Germinal center (tissue), 1 donor: ENCODE results near the gene CFAP57.

ENCODE experiments used
- DNase-seq: peaks from one replicate; pipeline ENCODE4 v3.0.0; 2012; ENCODE audit warnings: mixed read lengths, low spot score

CFAP57 gene

GRCh38 chr1:43255438-43256210 is 83.5 kb downstream of the CFAP57 start:
- DNase-seq = no peak

- DNase-seq = no peak
Measured at GRCh38 chr1:43256675-43257570, 84.8 kb downstream of the CFAP57 start.

- DNase-seq = no peak
Measured at GRCh38 chr1:43258370-43258769, 86.2 kb downstream of the CFAP57 start.

- DNase-seq = no peak
Measured at GRCh38 chr1:43265431-43265830, 93.3 kb downstream of the CFAP57 start.

- DNase-seq = no peak
Measured at GRCh38 chr1:43266881-43267280, 94.8 kb downstream of the CFAP57 start.

GRCh38 chr1:43267291-43267805 is 95.2 kb downstream of the CFAP57 start:
- DNase-seq = no peak

GRCh38 chr1:43267818-43268425 is 95.8 kb downstream of the CFAP57 start:
- no peak for DNase-seq

GRCh38 chr1:43269627-43270375 is 97.7 kb downstream of the CFAP57 start, which contains the start of gene TMEM125:
Gene TMEM125 (plus strand): TSS chr1:43269983. CDS start chr1:43272723, 2,740 bp downstream.
- DNase-seq = no peak

- DNase-seq = no peak
Measured at GRCh38 chr1:43270421-43271095, 98.4 kb downstream of the CFAP57 start.

GRCh38 chr1:43271186-43272118 is 99.3 kb downstream of the CFAP57 start:
- DNase-seq = no peak

GRCh38 chr1:43272161-43272560 is 100.0 kb downstream of the CFAP57 start:
- no peak for DNase-seq

- no peak for DNase-seq
Measured at GRCh38 chr1:43272576-43273571, 100.7 kb downstream of the CFAP57 start.

GRCh38 chr1:43273708-43274107 is 101.6 kb downstream of the CFAP57 start:
- no peak for DNase-seq

GRCh38 chr1:43274125-43274803 is 102.1 kb downstream of the CFAP57 start:
- no peak for DNase-seq

- DNase-seq = no peak
Measured at GRCh38 chr1:43274804-43275180, 102.7 kb downstream of the CFAP57 start.

GRCh38 chr1:43275826-43276620 is 103.9 kb downstream of the CFAP57 start:
- no peak for DNase-seq

- no peak for DNase-seq
Measured at GRCh38 chr1:43276673-43277072, 104.5 kb downstream of the CFAP57 start.
